Astrocyte of the cerebellum (primary cell): ENCODE measurements around the gene MRPL47.

Source experiments
- DNase-seq: peaks from one replicate; pipeline ENCODE4 v3.0.0-alpha.2; 2011; ENCODE audit warnings: low read depth
- H3K4me3 ChIP-seq: 2 replicates; pipeline ENCODE4 v1.5.1; 2011; ENCODE audit warnings: mild to moderate bottlenecking, low read depth, low read length, moderate library complexity
- in situ Hi-C: cut with HindIII; loops from 2 replicates; pipeline ENCODE4 v1.10.0; 2017; ENCODE audit warnings: low sequenced_read_pairs
- TF ChIP-seq, protein P1 (sequence below): IDR thresholded peaks from 2 replicates; pipeline ENCODE4 v1.5.1; 2012; ENCODE audit warnings: low read length, low read depth, moderate library complexity, mild to moderate bottlenecking; ENCODE audit errors: missing control alignments

MRPL47 gene

GRCh38 chr3:179642871-179643270 is 38.4 kb upstream of the MRPL47 start:
- no peak overlapping the region for H3K4me3 ChIP-seq
- in situ Hi-C loops: no loop called here
- no peak for DNase-seq
- TF ChIP-seq, protein P1, sequence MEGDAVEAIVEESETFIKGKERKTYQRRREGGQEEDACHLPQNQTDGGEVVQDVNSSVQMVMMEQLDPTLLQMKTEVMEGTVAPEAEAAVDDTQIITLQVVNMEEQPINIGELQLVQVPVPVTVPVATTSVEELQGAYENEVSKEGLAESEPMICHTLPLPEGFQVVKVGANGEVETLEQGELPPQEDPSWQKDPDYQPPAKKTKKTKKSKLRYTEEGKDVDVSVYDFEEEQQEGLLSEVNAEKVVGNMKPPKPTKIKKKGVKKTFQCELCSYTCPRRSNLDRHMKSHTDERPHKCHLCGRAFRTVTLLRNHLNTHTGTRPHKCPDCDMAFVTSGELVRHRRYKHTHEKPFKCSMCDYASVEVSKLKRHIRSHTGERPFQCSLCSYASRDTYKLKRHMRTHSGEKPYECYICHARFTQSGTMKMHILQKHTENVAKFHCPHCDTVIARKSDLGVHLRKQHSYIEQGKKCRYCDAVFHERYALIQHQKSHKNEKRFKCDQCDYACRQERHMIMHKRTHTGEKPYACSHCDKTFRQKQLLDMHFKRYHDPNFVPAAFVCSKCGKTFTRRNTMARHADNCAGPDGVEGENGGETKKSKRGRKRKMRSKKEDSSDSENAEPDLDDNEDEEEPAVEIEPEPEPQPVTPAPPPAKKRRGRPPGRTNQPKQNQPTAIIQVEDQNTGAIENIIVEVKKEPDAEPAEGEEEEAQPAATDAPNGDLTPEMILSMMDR: no peak

GRCh38 chr3:179640469-179640868 is 36.0 kb upstream of the MRPL47 start:
- no peak for DNase-seq
- in situ Hi-C loops: no loop called here
- TF ChIP-seq, protein P1: no peak
- no peak overlapping the region for H3K4me3 ChIP-seq

- no peak for DNase-seq
- TF ChIP-seq, protein P1: no peak
- in situ Hi-C loops: no loop called here
- H3K4me3 ChIP-seq: no peak overlapping the region
Measured at GRCh38 chr3:179630753-179631451, 26.5 kb upstream of the MRPL47 start.

DNA sequence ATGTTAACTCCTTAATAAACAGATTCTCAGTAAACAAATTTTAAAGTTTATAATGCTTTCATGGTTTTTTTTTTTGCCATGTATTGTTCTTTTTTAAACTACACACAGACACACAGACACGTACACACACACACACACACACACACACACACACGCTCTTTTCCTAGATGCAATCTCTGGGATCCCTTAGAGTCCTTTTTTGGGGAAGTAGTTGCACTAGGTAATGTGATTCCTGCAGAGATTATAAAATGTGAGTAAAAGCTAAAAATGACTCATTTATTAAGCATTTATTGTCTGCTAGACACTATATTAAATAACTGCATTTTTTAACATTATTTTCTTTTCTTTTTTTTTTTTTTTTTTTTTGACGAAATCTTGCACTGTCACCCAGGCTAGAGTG is 20.0 kb upstream of the MRPL47 start:
- DNase-seq: no peak
- TF ChIP-seq, protein P1: no peak
- in situ Hi-C loops: no loop called here
- no peak overlapping the region for H3K4me3 ChIP-seq

GRCh38 chr3:179622023-179622422 is 17.6 kb upstream of the MRPL47 start:
- TF ChIP-seq, protein P1: no peak
- in situ Hi-C loops: no loop called here
- DNase-seq: no peak
- H3K4me3 ChIP-seq: no peak overlapping the region

GRCh38 chr3:179615458-179616173 is 11.2 kb upstream of the MRPL47 start:
- no peak for DNase-seq
- no peak overlapping the region for H3K4me3 ChIP-seq
- in situ Hi-C loops: no loop called here
- TF ChIP-seq, protein P1: no peak
